Measurements from ENCODE around the gene TOX3.

TOX3 gene

GRCh38 chr16:52441886-52442285 lies 105.1 kb downstream of the TOX3 start:
- no peak for DNase-seq

GRCh38 chr16:52440248-52440647 lies 106.7 kb downstream of the TOX3 start:
- no peak for DNase-seq

GRCh38 chr16:52439750-52440149 lies 107.2 kb downstream of the TOX3 start:
- no peak for DNase-seq

- DNase-seq: no peak
Measured at GRCh38 chr16:52439171-52439701, 107.7 kb downstream of the TOX3 start.

- DNase-seq: no peak
Measured at GRCh38 chr16:52437277-52437670, 109.7 kb downstream of the TOX3 start.

GRCh38 chr16:52436339-52437276 lies 110.3 kb downstream of the TOX3 start:
- peak; percentile 13 for DNase-seq

- DNase-seq: no peak
Measured at GRCh38 chr16:52434224-52434623, 112.7 kb downstream of the TOX3 start.

- no peak for DNase-seq
Measured at GRCh38 chr16:52433643-52434042, 113.3 kb downstream of the TOX3 start.

GRCh38 chr16:52424591-52424990 lies 122.4 kb downstream of the TOX3 start:
- no peak for DNase-seq

GRCh38 chr16:52422307-52422706 lies 124.6 kb downstream of the TOX3 start:
- DNase-seq: peak; percentile 65

GRCh38 chr16:52418201-52418600 lies 128.7 kb downstream of the TOX3 start:
- no peak for DNase-seq

- no peak for DNase-seq
Measured at GRCh38 chr16:52416888-52417287, 130.1 kb downstream of the TOX3 start.

- DNase-seq: no peak
Measured at GRCh38 chr16:52411011-52411410, 135.9 kb downstream of the TOX3 start.

GRCh38 chr16:52408191-52408845 lies 138.6 kb downstream of the TOX3 start:
- DNase-seq: no peak

- DNase-seq: no peak
Measured at GRCh38 chr16:52407778-52408177, 139.2 kb downstream of the TOX3 start.

GRCh38 chr16:52405441-52405840 lies 141.5 kb downstream of the TOX3 start:
- no peak for DNase-seq

- no peak for DNase-seq
Measured at GRCh38 chr16:52404546-52404945, 142.4 kb downstream of the TOX3 start.

GRCh38 chr16:52399116-52399515 lies 147.8 kb downstream of the TOX3 start:
- DNase-seq: no peak

GRCh38 chr16:52398491-52398960 lies 148.4 kb downstream of the TOX3 start:
- no peak for DNase-seq

GRCh38 chr16:52398021-52398420 lies 148.9 kb downstream of the TOX3 start:
- DNase-seq: no peak

GRCh38 chr16:52393448-52393847 lies 153.5 kb downstream of the TOX3 start:
- no peak for DNase-seq

GRCh38 chr16:52389045-52389444 lies 157.9 kb downstream of the TOX3 start:
- no peak for DNase-seq

Measured in NCI-H1417 treated with DMSO at 0.1 percent for 48 hours (cell line).